Measurements from ENCODE around the gene CCM2L.

DNA sequence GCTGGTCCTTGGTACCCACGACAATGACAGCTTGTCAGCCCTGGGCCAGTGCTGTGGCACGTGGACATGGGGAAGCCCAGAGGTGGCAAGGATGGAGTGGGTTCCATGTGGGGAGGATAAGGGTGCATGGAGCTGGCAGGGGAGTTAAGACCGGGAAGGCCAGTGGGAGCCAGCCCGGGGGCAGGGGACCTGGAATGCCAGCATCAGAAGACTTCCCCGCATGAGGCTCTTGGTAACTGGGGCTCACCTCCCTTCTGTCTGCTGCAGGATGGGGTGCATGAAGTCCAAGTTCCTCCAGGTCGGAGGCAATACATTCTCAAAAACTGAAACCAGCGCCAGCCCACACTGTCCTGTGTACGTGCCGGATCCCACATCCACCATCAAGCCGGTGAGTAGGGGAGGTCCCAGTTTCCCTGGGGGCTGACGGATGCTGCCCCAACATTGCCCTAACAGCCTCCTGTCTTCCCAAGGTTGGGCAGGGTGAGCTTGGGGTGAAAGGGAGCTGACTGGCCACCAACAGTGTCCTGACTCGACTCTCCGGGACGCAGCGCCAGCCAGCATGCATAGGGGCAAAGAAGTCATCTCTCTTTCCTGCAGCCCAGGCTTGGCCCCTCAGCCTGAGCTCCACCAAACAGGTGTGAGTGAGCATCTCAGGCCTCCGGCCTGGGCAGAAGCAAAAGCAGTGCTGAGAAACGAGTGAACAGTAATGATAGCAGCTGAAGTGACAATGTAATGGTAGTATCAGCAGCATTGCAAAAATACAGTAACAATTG is 61.3 kb downstream of the CCM2L start:
- TF ChIP-seq, protein P1, sequence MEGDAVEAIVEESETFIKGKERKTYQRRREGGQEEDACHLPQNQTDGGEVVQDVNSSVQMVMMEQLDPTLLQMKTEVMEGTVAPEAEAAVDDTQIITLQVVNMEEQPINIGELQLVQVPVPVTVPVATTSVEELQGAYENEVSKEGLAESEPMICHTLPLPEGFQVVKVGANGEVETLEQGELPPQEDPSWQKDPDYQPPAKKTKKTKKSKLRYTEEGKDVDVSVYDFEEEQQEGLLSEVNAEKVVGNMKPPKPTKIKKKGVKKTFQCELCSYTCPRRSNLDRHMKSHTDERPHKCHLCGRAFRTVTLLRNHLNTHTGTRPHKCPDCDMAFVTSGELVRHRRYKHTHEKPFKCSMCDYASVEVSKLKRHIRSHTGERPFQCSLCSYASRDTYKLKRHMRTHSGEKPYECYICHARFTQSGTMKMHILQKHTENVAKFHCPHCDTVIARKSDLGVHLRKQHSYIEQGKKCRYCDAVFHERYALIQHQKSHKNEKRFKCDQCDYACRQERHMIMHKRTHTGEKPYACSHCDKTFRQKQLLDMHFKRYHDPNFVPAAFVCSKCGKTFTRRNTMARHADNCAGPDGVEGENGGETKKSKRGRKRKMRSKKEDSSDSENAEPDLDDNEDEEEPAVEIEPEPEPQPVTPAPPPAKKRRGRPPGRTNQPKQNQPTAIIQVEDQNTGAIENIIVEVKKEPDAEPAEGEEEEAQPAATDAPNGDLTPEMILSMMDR (IDR thresholded peaks at IDR 0.05) = no peak
- TF ChIP-seq POLR2A (IDR thresholded peaks at IDR 0.05) = no peak

Data from lower leg skin (tissue), 3 donors.